GM12801 (cell line): ENCODE measurements around the gene HOXA6.

Experiments
- TF ChIP-seq, protein P1 (sequence below): IDR thresholded peaks from one replicate; pipeline ENCODE4 v1.5.1; 2011; ENCODE audit warnings: control low read depth; ENCODE audit not compliant: insufficient read length; ENCODE audit errors: extremely low read depth

HOXA6 gene

GRCh38 chr7:27123477-27124053 lies 24.0 kb downstream of the HOXA6 start:
- TF ChIP-seq, protein P1, sequence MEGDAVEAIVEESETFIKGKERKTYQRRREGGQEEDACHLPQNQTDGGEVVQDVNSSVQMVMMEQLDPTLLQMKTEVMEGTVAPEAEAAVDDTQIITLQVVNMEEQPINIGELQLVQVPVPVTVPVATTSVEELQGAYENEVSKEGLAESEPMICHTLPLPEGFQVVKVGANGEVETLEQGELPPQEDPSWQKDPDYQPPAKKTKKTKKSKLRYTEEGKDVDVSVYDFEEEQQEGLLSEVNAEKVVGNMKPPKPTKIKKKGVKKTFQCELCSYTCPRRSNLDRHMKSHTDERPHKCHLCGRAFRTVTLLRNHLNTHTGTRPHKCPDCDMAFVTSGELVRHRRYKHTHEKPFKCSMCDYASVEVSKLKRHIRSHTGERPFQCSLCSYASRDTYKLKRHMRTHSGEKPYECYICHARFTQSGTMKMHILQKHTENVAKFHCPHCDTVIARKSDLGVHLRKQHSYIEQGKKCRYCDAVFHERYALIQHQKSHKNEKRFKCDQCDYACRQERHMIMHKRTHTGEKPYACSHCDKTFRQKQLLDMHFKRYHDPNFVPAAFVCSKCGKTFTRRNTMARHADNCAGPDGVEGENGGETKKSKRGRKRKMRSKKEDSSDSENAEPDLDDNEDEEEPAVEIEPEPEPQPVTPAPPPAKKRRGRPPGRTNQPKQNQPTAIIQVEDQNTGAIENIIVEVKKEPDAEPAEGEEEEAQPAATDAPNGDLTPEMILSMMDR, result no peak

- TF ChIP-seq, protein P1, result no peak
These were observed 24.5 kb downstream of the HOXA6 start for GRCh38 chr7:27123007-27123476.

DNA sequence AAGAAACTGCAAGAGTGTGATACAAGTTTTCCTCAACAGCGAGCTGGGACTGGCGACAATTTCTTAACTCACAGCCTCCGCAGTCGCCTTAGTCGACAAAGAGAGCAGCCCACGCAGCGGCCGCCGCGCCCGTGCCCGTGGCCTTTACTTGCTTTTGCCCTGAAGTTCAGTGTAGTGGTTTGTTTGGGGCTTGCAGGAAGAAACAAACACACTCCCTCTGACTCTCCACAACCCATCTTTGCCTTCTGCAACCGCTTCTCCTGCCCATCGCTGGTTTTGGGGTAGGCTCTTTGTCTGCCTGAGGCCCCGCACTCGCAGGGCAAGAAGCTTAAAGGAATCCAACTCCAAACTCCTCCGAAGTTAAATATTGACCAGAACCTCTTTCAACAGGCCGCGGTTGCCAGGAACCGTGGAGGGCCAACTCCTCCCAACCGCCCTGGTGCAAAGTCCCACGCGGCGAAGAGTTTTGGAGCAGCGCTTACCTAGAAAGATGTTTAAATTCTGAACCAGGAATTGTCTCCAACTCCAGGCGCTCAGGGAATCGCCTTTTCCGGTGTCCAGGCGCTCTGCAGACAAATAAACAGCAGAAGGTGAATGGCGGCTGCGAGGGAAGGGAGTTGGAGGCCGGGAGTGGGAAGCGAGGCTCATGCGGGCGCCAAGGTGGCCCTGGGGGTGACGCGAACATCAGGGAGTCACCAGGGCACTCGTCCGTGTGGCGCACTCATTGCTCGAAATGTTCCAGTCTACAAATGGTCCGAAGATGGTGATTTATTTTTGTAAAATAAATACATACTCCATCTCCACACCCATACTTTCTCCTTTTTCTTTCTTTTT lies 25.3 kb downstream of the HOXA6 start:
- TF ChIP-seq, protein P1, result no peak

GRCh38 chr7:27121684-27122076 lies 25.9 kb downstream of the HOXA6 start:
- TF ChIP-seq, protein P1, result no peak

DNA sequence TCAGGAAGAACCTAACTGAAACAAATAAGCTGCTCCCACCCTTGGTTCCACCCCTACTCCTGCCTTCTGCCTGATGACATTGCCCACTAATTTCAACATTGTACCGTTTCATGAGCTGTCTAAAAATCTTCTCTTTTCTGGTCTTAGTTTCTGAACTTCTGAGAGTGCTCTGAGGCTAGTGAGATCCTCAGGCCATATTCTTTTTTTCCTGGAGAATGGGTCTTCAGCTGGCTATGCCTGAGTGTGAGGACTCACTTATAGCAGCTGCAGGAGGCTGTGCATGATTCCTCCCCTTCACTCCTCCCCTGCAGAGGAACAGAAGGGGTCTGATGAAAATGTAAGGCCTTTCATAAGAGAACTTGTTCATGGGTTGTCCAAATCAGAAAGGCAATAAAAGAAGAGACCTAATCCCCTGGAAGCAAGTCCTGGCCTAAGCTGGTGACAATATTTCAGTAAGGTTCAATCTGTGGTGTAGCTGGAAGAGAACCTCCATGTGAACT lies 28.1 kb downstream of the HOXA6 start:
- TF ChIP-seq, protein P1, result no peak

DNA sequence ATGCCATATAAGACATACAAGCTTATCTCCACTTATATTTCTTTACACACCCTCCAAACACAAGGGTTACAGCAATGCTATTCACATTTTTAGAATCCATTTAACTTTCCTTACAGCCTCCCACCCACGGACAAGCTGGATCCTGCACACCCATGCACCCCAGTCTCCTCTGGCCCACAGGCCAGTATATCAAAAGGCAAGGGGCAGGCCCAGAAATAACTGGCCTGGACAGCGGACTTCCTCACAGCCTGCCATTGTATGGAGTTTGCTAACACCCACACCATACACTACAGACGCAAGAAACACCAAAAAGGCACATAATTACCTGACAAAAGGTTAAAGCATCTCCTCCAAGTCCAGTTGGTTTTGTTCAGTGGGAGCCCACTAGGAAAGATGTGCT lies 29.0 kb downstream of the HOXA6 start:
- TF ChIP-seq, protein P1, result no peak

DNA sequence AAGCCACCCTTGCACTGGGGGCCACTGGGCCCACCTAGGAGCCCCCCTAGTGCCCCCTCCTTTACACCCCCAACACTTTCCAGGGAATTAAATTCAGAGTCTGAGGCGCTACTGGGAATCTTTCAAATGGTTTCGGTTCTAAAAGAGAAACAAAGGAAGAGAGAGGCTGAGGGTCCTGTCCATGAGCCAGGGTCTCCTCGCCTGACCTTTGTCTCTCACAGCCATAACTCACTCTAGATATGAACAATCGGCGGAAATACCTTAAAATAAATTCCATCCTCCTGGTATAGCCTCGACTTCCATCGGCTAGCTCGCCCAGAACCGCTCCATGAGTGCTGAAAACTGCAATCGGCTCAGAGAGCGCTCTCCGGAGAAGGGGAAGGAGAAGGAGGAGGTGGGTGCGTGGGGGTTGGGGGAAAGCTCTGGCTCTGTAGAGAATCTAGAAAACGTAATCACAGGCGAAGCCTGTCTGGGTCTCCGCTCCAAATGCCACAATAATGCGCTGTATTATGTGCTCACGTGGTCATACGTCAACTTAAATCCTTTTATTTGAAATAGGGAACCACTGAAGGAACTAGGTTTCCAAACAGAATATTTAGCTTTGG lies 29.6 kb downstream of the HOXA6 start:
- TF ChIP-seq, protein P1, result no peak
